ENCODE results near the gene RAP1A. TPM values are rescaled to one million over a fixed set of nuclear protein-coding genes. Genes with fewer than 3 reads are reported as not detected.

Gene RAP1A
- total RNA-seq, 6 experiments from 2014 or later, result 75.7 to 82.9 (median 80.3) TPM

DNA sequence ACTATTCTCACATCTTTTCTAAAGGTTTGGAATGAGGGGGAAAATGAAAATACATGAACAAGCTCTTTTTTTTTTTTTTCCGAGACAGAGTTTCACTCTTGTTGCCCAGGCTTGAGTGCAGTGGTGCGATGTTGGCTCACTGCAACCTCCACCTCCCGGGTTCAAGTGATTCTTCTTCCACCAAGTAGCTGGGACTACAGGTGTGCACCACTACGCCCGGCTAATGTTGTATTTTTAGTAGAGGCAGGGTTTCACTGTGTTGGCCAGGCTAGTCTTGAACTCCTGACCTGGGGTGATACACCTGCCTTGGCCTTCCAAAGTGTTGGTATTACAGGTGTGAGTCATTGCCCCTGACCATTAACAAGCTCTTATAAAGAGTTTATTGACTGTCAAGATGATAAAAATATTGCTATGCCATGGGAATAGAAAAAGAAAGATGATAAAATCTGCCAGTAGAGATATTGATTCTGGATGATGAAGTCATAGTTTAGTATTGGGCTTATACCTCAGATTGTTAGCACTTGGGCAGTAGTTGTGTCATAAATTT is 83.0 kb downstream of the RAP1A start:
- Mint-ChIP-seq H3K27ac (no peak overlapping the region), H3K4me3 (no peak overlapping the region)
- no peak for TF ChIP-seq CTCF (IDR thresholded peaks at IDR 0.05)

DNA sequence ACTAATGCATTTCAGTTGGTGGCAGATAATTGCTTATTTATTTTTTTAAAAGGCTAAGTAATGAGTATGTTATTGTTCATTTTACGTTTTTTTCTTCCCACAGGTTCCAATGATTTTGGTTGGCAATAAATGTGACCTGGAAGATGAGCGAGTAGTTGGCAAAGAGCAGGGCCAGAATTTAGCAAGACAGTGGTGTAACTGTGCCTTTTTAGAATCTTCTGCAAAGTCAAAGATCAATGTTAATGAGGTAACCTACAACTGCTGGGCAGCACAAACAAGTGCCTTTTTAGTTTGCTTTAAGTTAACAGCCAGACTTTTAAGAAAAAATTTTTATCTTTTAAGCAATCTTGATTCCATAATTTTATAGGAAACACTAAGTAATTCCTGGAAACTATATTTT is 84.7 kb downstream of the RAP1A start:
- no peak for TF ChIP-seq CTCF (IDR thresholded peaks at IDR 0.05)
- DNase-seq, result no peak
- Mint-ChIP-seq H3K4me3 (no peak overlapping the region), H3K27ac (no peak overlapping the region), H3K9me3 (no peaks in the 10 kb centered on the region), H3K4me1 (ENCODE audit: low read depth) (peaks cover 49% of the 10 kb centered on the region), H3K27me3 (ENCODE audit: insufficient read depth) (no peaks in the 10 kb centered on the region; the same call in 1 of the 2 replicates), H3K36me3 (ENCODE audit: low read depth) (peaks cover 40% of the 10 kb centered on the region)

More for the DNA sequence above, 83.0 kb downstream of the RAP1A start:
- DNase-seq, result no peak
- Mint-ChIP-seq H3K27me3 (ENCODE audit: insufficient read depth) (no peaks in the 10 kb centered on the region; the same call in 1 of the 2 replicates), H3K9me3 (no peaks in the 10 kb centered on the region), H3K4me1 (ENCODE audit: low read depth) (peaks cover 33% of the 10 kb centered on the region), H3K36me3 (ENCODE audit: low read depth) (peaks cover 33% of the 10 kb centered on the region)

DNA sequence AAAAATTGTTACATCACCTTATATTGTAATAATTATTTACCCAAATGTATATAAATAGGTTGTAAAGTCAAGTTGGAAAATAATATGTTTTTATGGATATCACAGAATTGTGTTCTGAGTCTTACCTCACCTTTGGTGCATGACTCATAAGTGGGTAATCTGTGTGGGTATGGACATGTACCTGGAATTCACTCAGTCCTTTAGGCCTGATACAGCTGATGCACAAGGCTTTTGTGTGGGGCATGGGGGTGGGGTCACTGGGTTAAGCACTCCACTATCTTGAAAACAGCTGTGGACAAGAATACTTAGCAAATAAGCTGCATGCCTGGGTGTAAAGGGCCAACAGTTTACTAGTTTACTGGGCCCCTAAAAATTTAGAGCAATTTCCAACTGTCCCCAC is 85.2 kb downstream of the RAP1A start:
- DNase-seq, result no peak
- H3K4me1 Mint-ChIP-seq (ENCODE audit: low read depth), result peaks cover 55% of the 10 kb centered on the region
- no peaks in the 10 kb centered on the region; the same call in 1 of the 2 replicates for H3K27me3 Mint-ChIP-seq (ENCODE audit: insufficient read depth)
- no peak overlapping the region for H3K4me3 Mint-ChIP-seq
- TF ChIP-seq CTCF (IDR thresholded peaks at IDR 0.05), result no peak
- H3K27ac Mint-ChIP-seq, result no peak overlapping the region
- H3K36me3 Mint-ChIP-seq (ENCODE audit: low read depth), result peaks cover 40% of the 10 kb centered on the region
- H3K9me3 Mint-ChIP-seq, result no peaks in the 10 kb centered on the region

- peaks cover 63% of the 10 kb centered on the region for H3K4me1 Mint-ChIP-seq (ENCODE audit: low read depth)
- no peaks in the 10 kb centered on the region; the same call in 1 of the 2 replicates for H3K27me3 Mint-ChIP-seq (ENCODE audit: insufficient read depth)
- TF ChIP-seq CTCF (IDR thresholded peaks at IDR 0.05), result no peak
- no peaks in the 10 kb centered on the region for H3K9me3 Mint-ChIP-seq
- DNase-seq, result no peak
- peaks cover 34% of the 10 kb centered on the region for H3K36me3 Mint-ChIP-seq (ENCODE audit: low read depth)
- peak overlapping the region; percentile 72 for H3K27ac Mint-ChIP-seq
- H3K4me3 Mint-ChIP-seq, result peak overlapping the region; percentile 73
These were observed 86.3 kb downstream of the RAP1A start for GRCh38 chr1:111705841-111706240.

- Mint-ChIP-seq H3K27me3 (ENCODE audit: insufficient read depth) (no peaks in the 10 kb centered on the region; the same call in 1 of the 2 replicates), H3K9me3 (no peaks in the 10 kb centered on the region), H3K36me3 (ENCODE audit: low read depth) (peaks cover 24% of the 10 kb centered on the region), H3K27ac (peak overlapping the region; percentile 72), H3K4me1 (ENCODE audit: low read depth) (peaks cover 71% of the 10 kb centered on the region), H3K4me3 (peak overlapping the region; percentile 73)
- DNase-seq, result no peak
- TF ChIP-seq CTCF (IDR thresholded peaks at IDR 0.05), result no peak
These were observed 87.3 kb downstream of the RAP1A start for GRCh38 chr1:111706921-111707320.
